Sigmoid colon (tissue), 7 donors: ENCODE results near the gene CYP2D6. TPM values are rescaled to one million over a fixed set of nuclear protein-coding genes. Genes with fewer than 3 reads are reported as not detected.
"Not testable (repeated sequence)": the region's sequence is repeated elsewhere in the genome, so short reads cannot be mapped to it uniquely, and the experiment has no call there.

Experiments used
- DNase-seq: peaks from one replicate; pipeline ENCODE4 v3.0.0-alpha.2; 2019
- H3K27ac ChIP-seq, 4 donors: fragments of 200-600 bp; sonication (generic); one replicate each; pipeline ENCODE4 v1.5.1; 2016 to 2019; ENCODE audit warnings: mild to moderate bottlenecking in 1 of 4
- H3K27me3 ChIP-seq, 3 donors: fragments of 200-600 bp; sonication (generic); one replicate each; pipeline ENCODE4 v1.5.1; 2019; ENCODE audit warnings: mild to moderate bottlenecking in 1 of 3
- H3K36me3 ChIP-seq, 4 donors: fragments of 200-600 bp; sonication (generic); one replicate each; pipeline ENCODE4 v1.5.1; 2016 to 2019
- H3K4me1 ChIP-seq, 4 donors: fragments of 200-600 bp; sonication (generic); one replicate each; pipeline ENCODE4 v1.5.1; 2017 to 2019
- H3K4me3 ChIP-seq, 4 donors: fragments of 200-600 bp; sonication (generic); one replicate each; pipeline ENCODE4 v1.5.1; 2017 to 2019; ENCODE audit warnings: mild to moderate bottlenecking in 2 of 4, moderate library complexity in 1 of 4
- H3K9me3 ChIP-seq, 4 donors: fragments of 200-600 bp in 3 of 4; sonication (generic) in 3 of 4; one replicate each; pipeline versions ENCODE4 v1.5.1 to v1.6.1; 2013 to 2019
- EP300 ChIP-seq, 4 donors: sonication (generic); formaldehyde crosslinking; IDR thresholded peaks; one replicate each; pipeline ENCODE4 v1.6.1; 2017; ENCODE audit warnings: antibody characterized with exemption in 4 of 4
- POLR2A ChIP-seq, 2 donors: fragments of 450-650 bp; IDR thresholded peaks; one replicate each; pipeline ENCODE4 v1.6.1; 2016; ENCODE audit warnings: antibody characterized with exemption in 2 of 2, mild to moderate bottlenecking in 2 of 2, moderate library complexity in 2 of 2
- POLR2AphosphoS5 ChIP-seq, 4 donors: sonication (generic); formaldehyde crosslinking; IDR thresholded peaks; one replicate each; pipeline ENCODE4 v1.6.1; 2017; ENCODE audit warnings: antibody characterized with exemption in 4 of 4
- WGBS, 2 donors: extraction: QIAGEN DNeasy Blood & Tissue Kit; methylation state at CpG; one replicate each; pipeline ENCODE4 v1.1.7; 2013; 5-methylcytosine and 5-hydroxymethylcytosine counted together
- intact Hi-C: fragments of 100-400 bp; cut with DNase I; formaldehyde crosslinking; loops from one replicate; pipeline ENCODE4 v1.15.1; 2023
- polyA plus RNA-seq, 3 donors: library from polyadenylated mRNA; stranded (reverse); fragments of 200-250 nt; gene quantifications; one replicate each; pipeline ENCODE4 v1.2.3, GENCODE V29; 2013
- total RNA-seq, 4 donors: library from RNA; depleted of rRNA; stranded (reverse); fragments of >200 nt; gene quantifications; one replicate each; pipeline ENCODE4 v1.1.0, GENCODE V29; 2016
- TF ChIP-seq, protein P1 (sequence below), 4 experiments: fragments of 450-650 bp in 3 of 4; fragments of 200-600 bp in 1 of 4; IDR thresholded peaks; one replicate each; pipeline ENCODE4 v1.5.1; 2016 to 2019; ENCODE audit warnings: antibody characterized with exemption in 4 of 4, mild to moderate bottlenecking in 3 of 4, moderate library complexity in 2 of 4
- donor health status: healthy with polysubstance abuse.
- donor health status: Bipolar disorder and iron deficiency.
- donor health status: healthy.

The CYP2D6 gene
- total and polyA plus RNA-seq, 7 donors: 0.36 to 3.7 (median 1.2) TPM; not detected in 3

DNA sequence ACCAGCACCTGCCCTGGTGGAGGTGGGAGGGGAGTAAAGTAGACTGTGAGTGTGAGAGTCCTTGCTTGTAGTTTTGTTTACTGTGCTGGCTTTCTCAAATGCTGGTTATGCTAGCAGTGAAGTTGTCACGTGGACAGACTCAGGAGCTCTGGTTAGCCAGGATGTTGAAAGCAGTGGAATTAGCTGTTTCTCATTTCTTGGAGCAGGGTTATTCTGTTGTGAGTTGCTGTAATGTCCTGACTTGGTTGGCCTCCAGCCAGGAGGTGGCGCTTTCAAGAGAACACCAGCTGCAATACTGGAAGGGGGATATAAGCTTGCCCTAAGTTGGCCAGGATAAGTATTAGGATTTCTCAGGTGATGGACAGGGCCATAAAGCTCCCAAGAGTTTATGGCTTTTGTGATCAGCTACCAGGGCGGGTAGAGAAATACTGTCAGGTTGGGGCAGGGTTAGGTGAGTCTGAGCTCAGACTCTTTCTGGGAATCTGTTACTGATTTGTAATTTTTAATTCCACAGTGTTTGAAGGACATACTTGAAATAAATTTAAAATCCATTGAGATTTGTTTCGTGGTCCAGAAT is 13.7 kb downstream of the CYP2D6 start:
- WGBS, 2 donors: 45 to 77% methylated on average over 4 of the region's 4 CpGs
- no peaks in the 10 kb centered on the region for H3K27me3 ChIP-seq
- H3K27ac ChIP-seq: no peak overlapping the region
- TF ChIP-seq POLR2AphosphoS5 (IDR thresholded peaks at IDR 0.05) (no peak), EP300 (IDR thresholded peaks at IDR 0.05) (no peak), POLR2A (IDR thresholded peaks at IDR 0.05) (no peak)
- TF ChIP-seq, protein P1, sequence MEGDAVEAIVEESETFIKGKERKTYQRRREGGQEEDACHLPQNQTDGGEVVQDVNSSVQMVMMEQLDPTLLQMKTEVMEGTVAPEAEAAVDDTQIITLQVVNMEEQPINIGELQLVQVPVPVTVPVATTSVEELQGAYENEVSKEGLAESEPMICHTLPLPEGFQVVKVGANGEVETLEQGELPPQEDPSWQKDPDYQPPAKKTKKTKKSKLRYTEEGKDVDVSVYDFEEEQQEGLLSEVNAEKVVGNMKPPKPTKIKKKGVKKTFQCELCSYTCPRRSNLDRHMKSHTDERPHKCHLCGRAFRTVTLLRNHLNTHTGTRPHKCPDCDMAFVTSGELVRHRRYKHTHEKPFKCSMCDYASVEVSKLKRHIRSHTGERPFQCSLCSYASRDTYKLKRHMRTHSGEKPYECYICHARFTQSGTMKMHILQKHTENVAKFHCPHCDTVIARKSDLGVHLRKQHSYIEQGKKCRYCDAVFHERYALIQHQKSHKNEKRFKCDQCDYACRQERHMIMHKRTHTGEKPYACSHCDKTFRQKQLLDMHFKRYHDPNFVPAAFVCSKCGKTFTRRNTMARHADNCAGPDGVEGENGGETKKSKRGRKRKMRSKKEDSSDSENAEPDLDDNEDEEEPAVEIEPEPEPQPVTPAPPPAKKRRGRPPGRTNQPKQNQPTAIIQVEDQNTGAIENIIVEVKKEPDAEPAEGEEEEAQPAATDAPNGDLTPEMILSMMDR (IDR thresholded peaks at IDR 0.05): no peak
- intact Hi-C loops: no loop called here
- no peak overlapping the region for H3K4me3 ChIP-seq
- H3K9me3 ChIP-seq: peaks cover 0 to 9% (median 0%) of the 10 kb centered on the region in 4 donors
- no peaks in the 10 kb centered on the region for H3K4me1 ChIP-seq
- no peaks in the 10 kb centered on the region for H3K36me3 ChIP-seq
- DNase-seq: no peak

GRCh38 chr22:42115420-42115830 is 15.2 kb downstream of the CYP2D6 start:
- H3K4me1 ChIP-seq, H3K9me3 ChIP-seq, DNase-seq, H3K27ac ChIP-seq, H3K36me3 ChIP-seq, H3K4me3 ChIP-seq, H3K27me3 ChIP-seq, intact Hi-C loops: not testable (repeated sequence)
- WGBS, 2 donors: 93 to 98% methylated on average over 6 of the region's 6 CpGs

DNA sequence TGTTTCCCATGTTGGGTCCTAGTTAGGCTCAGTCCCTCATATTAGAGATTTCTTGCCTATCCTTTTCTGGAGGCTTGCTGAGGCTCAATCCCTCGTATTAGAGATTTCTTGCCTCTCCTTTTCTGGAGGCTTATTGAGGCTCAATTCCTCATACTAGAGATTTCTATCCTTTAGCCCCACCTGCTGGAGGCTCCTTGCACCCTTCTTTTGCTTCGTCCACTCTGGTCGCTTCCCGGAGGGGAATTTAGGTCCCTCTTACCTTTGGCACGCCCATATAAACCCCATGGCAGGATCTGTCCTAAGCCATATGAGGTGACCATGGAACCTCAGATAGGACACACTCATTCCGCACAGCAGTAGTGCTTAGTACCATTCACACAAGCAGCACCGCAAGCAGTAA is 15.9 kb downstream of the CYP2D6 start:
- H3K36me3 ChIP-seq: no peaks in the 10 kb centered on the region
- WGBS, 2 donors: 96% methylated on average over 7 of the region's 7 CpGs
- no peaks in the 10 kb centered on the region for H3K4me1 ChIP-seq
- H3K9me3 ChIP-seq: peaks cover 0 to 9% (median 0%) of the 10 kb centered on the region in 4 donors
- no peak for TF ChIP-seq POLR2AphosphoS5 (IDR thresholded peaks at IDR 0.05)
- TF ChIP-seq POLR2A (IDR thresholded peaks at IDR 0.05): no peak
- no peak for TF ChIP-seq EP300 (IDR thresholded peaks at IDR 0.05)
- TF ChIP-seq, protein P1 (IDR thresholded peaks at IDR 0.05): no peak
- no peak overlapping the region for H3K27ac ChIP-seq
- no peak overlapping the region for H3K4me3 ChIP-seq
- no peak for DNase-seq
- intact Hi-C loops: no loop called here
- H3K27me3 ChIP-seq: no peaks in the 10 kb centered on the region

DNA sequence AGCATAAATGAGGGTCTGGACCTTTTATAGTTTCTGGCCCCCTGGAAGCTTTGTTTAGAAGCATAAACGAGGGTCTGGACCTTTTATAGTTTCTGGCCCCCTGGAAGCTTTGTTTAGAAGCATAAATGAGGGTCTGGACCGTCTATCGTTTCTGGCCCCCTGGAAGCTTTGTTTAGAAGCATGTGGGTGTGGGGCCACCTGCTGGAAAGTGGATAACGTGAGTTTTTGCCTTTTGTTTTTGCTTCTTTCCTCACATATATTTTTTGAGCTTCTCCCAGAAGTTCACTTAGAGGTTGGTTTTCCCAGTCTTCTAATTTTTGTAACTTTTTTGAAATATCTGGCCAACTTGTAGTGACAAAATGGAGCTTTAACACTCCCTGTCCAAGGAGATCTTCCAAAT is 17.8 kb downstream of the CYP2D6 start:
- H3K27ac ChIP-seq, H3K36me3 ChIP-seq, DNase-seq, intact Hi-C loops, H3K9me3 ChIP-seq, H3K4me1 ChIP-seq, H3K27me3 ChIP-seq, H3K4me3 ChIP-seq: not testable (repeated sequence)
- 14 to 22% methylated on average over 4 of the region's 4 CpGs for WGBS, 2 donors

GRCh38 chr22:42111798-42112197 is 18.8 kb downstream of the CYP2D6 start:
- H3K4me1 ChIP-seq: no peaks in the 10 kb centered on the region
- no peak overlapping the region for H3K27ac ChIP-seq
- H3K9me3 ChIP-seq: peaks cover 0 to 9% (median 0%) of the 10 kb centered on the region in 4 donors
- TF ChIP-seq POLR2AphosphoS5 (IDR thresholded peaks at IDR 0.05) (no peak), POLR2A (IDR thresholded peaks at IDR 0.05) (no peak), EP300 (IDR thresholded peaks at IDR 0.05) (no peak)
- TF ChIP-seq, protein P1 (IDR thresholded peaks at IDR 0.05): no peak
- no peak for DNase-seq
- no peaks in the 10 kb centered on the region for H3K36me3 ChIP-seq
- no peak overlapping the region for H3K4me3 ChIP-seq
- 68% methylated on average over 4 of the region's 4 CpGs for WGBS, 2 donors
- intact Hi-C loops: no loop called here
- H3K27me3 ChIP-seq: no peaks in the 10 kb centered on the region

DNA sequence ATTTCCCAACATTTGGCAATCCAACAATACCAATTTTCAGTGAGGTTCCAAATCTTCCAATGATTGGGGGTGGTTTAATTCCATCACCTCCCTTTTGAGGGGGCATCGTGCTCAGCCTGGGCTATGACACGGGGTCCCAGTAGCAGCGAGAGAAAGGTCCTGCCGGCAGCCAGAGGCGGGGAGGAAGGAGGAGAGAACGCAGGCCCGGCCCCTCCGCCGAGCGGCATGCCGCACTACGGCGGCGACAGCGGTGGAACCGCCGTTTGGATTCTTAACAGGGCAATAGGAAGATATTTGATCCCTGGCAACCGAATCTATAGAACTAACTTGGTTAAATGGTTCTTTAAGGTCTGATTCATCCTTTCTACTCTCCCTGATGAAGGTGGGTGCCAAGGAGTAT is 21.8 kb downstream of the CYP2D6 start:
- no peak overlapping the region for H3K4me3 ChIP-seq
- intact Hi-C loops: no loop called here
- 90 to 95% methylated on average over 18 of the region's 18 CpGs for WGBS, 2 donors
- H3K9me3 ChIP-seq: peaks cover 0 to 10% (median 5%) of the 10 kb centered on the region in 4 donors
- no peak for DNase-seq
- H3K27ac ChIP-seq: no peak overlapping the region
- H3K36me3 ChIP-seq: no peaks in the 10 kb centered on the region
- H3K4me1 ChIP-seq: no peaks in the 10 kb centered on the region
- TF ChIP-seq, protein P1 (IDR thresholded peaks at IDR 0.05): no peak
- TF ChIP-seq POLR2A (IDR thresholded peaks at IDR 0.05): no peak
- TF ChIP-seq POLR2AphosphoS5 (IDR thresholded peaks at IDR 0.05): no peak
- no peak for TF ChIP-seq EP300 (IDR thresholded peaks at IDR 0.05)
- no peaks in the 10 kb centered on the region for H3K27me3 ChIP-seq

GRCh38 chr22:42104332-42104860 is 26.2 kb downstream of the CYP2D6 start:
- H3K27me3 ChIP-seq, H3K4me3 ChIP-seq, H3K4me1 ChIP-seq, intact Hi-C loops, H3K36me3 ChIP-seq, H3K27ac ChIP-seq, DNase-seq: not testable (repeated sequence)
- H3K9me3 ChIP-seq: peaks cover 0 to 18% (median 8%) of the 10 kb centered on the region in 4 donors
- WGBS, 2 donors: 93 to 94% methylated on average over 6 of the region's 6 CpGs
